Measurements from ENCODE around the gene PRRT1. TPM values are rescaled to one million over a fixed set of nuclear protein-coding genes. Genes with fewer than 3 reads are reported as not detected.

The PRRT1 gene
- total and polyA plus RNA-seq, 2 experiments from 2014 or later, result 1.2 to 2.1 TPM

- Histone ChIP-seq H3K27ac (peak overlapping the region; percentile 98), H3K79me2 (ENCODE audit: insufficient read depth) (no peaks in the 10 kb centered on the region), H3K9me2 (ENCODE audit: insufficient read depth) (no peaks in the 10 kb centered on the region), H3K4me3 (no peak overlapping the region), H3K9ac (peak overlapping the region; percentile 22; the same call in 1 of the 2 replicates), H3K9me3 (ENCODE audit: low read depth) (no peaks in the 10 kb centered on the region), H3K4me2 (ENCODE audit: unreplicated experiment) (no peak overlapping the region), H3K4me1 (ENCODE audit: insufficient read depth) (peaks cover 57% of the 10 kb centered on the region), H3F3A (ENCODE audit: insufficient read depth) (peaks cover 20% of the 10 kb centered on the region), H3K36me3 (ENCODE audit: low read depth) (no peaks in the 10 kb centered on the region; the same call in 1 of the 2 replicates), H3K27me3 (replicated peaks; ENCODE audit: insufficient read depth) (no peaks in the 10 kb centered on the region), H2AFZ (no peak overlapping the region), H4K20me1 (ENCODE audit: insufficient read depth) (no peaks in the 10 kb centered on the region)
- TF ChIP-seq EZH2 (IDR thresholded peaks at IDR 0.05; ENCODE audit: insufficient read depth, poor library complexity, severe bottlenecking) (no peak), EZH2phosphoT487 (IDR thresholded peaks at IDR 0.05; ENCODE audit: insufficient read depth, low read depth) (no peak)
- DNase-seq, result peak; percentile 46
- WGBS, 2 experiments (ENCODE audit: low coverage in 1 of 2, low lambda C conversion rate in 2 of 2, missing lambda C conversion rate in 2 of 2), result 31 to 47% methylated on average over 9 of the region's 9 CpGs
- in situ Hi-C loops (cut with MboI), result no loop called here
Observed at GRCh38 chr6:32112431-32112980, 39.2 kb downstream of the PRRT1 start.

GRCh38 chr6:32111424-32112066 is 40.2 kb downstream of the PRRT1 start:
- WGBS, 2 experiments (ENCODE audit: low coverage in 1 of 2, low lambda C conversion rate in 2 of 2, missing lambda C conversion rate in 2 of 2), result 52 to 53% methylated on average over 7 of the region's 7 CpGs
- H3K4me1 ChIP-seq (ENCODE audit: insufficient read depth), result peaks cover 61% of the 10 kb centered on the region

GRCh38 chr6:32110632-32111031 is 41.1 kb downstream of the PRRT1 start:
- Histone ChIP-seq H3K79me2 (ENCODE audit: insufficient read depth) (no peaks in the 10 kb centered on the region), H3K9me2 (ENCODE audit: insufficient read depth) (no peaks in the 10 kb centered on the region), H3F3A (ENCODE audit: insufficient read depth) (peaks cover 20% of the 10 kb centered on the region), H3K27ac (no peak overlapping the region), H4K20me1 (ENCODE audit: insufficient read depth) (no peaks in the 10 kb centered on the region), H3K36me3 (ENCODE audit: low read depth) (no peaks in the 10 kb centered on the region; the same call in 1 of the 2 replicates), H3K27me3 (replicated peaks; ENCODE audit: insufficient read depth) (no peaks in the 10 kb centered on the region), H2AFZ (no peak overlapping the region), H3K4me3 (no peak overlapping the region), H3K4me2 (ENCODE audit: unreplicated experiment) (no peak overlapping the region), H3K9me3 (ENCODE audit: low read depth) (no peaks in the 10 kb centered on the region), H3K4me1 (ENCODE audit: insufficient read depth) (peaks cover 64% of the 10 kb centered on the region), H3K9ac (no peak overlapping the region)
- 11 to 25% methylated on average over 7 of the region's 7 CpGs for WGBS, 2 experiments (ENCODE audit: low coverage in 1 of 2, low lambda C conversion rate in 2 of 2, missing lambda C conversion rate in 2 of 2)
- peak; percentile 63 for DNase-seq
- in situ Hi-C loops (cut with MboI), result no loop called here
- TF ChIP-seq EZH2phosphoT487 (IDR thresholded peaks at IDR 0.05; ENCODE audit: insufficient read depth, low read depth) (no peak), EZH2 (IDR thresholded peaks at IDR 0.05; ENCODE audit: insufficient read depth, poor library complexity, severe bottlenecking) (no peak)

More at GRCh38 chr6:32111424-32112066, 40.2 kb downstream of the PRRT1 start:
- Histone ChIP-seq H3K79me2 (ENCODE audit: insufficient read depth) (no peaks in the 10 kb centered on the region), H3F3A (ENCODE audit: insufficient read depth) (peaks cover 20% of the 10 kb centered on the region), H3K4me2 (ENCODE audit: unreplicated experiment) (no peak overlapping the region), H3K9me3 (ENCODE audit: low read depth) (no peaks in the 10 kb centered on the region), H3K9ac (peak overlapping the region; percentile 22; the same call in 1 of the 2 replicates), H3K27ac (no peak overlapping the region), H3K4me3 (no peak overlapping the region), H2AFZ (no peak overlapping the region), H4K20me1 (ENCODE audit: insufficient read depth) (no peaks in the 10 kb centered on the region), H3K9me2 (ENCODE audit: insufficient read depth) (no peaks in the 10 kb centered on the region), H3K36me3 (ENCODE audit: low read depth) (no peaks in the 10 kb centered on the region; the same call in 1 of the 2 replicates), H3K27me3 (replicated peaks; ENCODE audit: insufficient read depth) (no peaks in the 10 kb centered on the region)
- no peak for TF ChIP-seq EZH2phosphoT487 (IDR thresholded peaks at IDR 0.05; ENCODE audit: insufficient read depth, low read depth)
- TF ChIP-seq EZH2 (IDR thresholded peaks at IDR 0.05; ENCODE audit: insufficient read depth, poor library complexity, severe bottlenecking), result no peak
- no peak for DNase-seq
- in situ Hi-C loops (cut with MboI), result no loop called here

GRCh38 chr6:32109765-32110160 is 42.0 kb downstream of the PRRT1 start:
- H3F3A ChIP-seq (ENCODE audit: insufficient read depth), result peaks cover 20% of the 10 kb centered on the region
- no peak overlapping the region for H2AFZ ChIP-seq
- H3K4me2 ChIP-seq (ENCODE audit: unreplicated experiment), result peak overlapping the region; percentile 1
- H3K4me3 ChIP-seq, result no peak overlapping the region
- H3K9me2 ChIP-seq (ENCODE audit: insufficient read depth), result no peaks in the 10 kb centered on the region
- H3K27ac ChIP-seq, result no peak overlapping the region
- H3K4me1 ChIP-seq (ENCODE audit: insufficient read depth), result peaks cover 56% of the 10 kb centered on the region
- no peaks in the 10 kb centered on the region for H4K20me1 ChIP-seq (ENCODE audit: insufficient read depth)
- no peak for DNase-seq
- WGBS, 2 experiments (ENCODE audit: low coverage in 1 of 2, low lambda C conversion rate in 2 of 2, missing lambda C conversion rate in 2 of 2), result 21 to 27% methylated on average over 5 to 6 of the region's 6 CpGs
- H3K9me3 ChIP-seq (ENCODE audit: low read depth), result no peaks in the 10 kb centered on the region
- TF ChIP-seq EZH2phosphoT487 (IDR thresholded peaks at IDR 0.05; ENCODE audit: insufficient read depth, low read depth) (no peak), EZH2 (IDR thresholded peaks at IDR 0.05; ENCODE audit: insufficient read depth, poor library complexity, severe bottlenecking) (no peak)
- no peaks in the 10 kb centered on the region for H3K79me2 ChIP-seq (ENCODE audit: insufficient read depth)
- in situ Hi-C loops (cut with MboI), result no loop called here
- H3K27me3 ChIP-seq (replicated peaks; ENCODE audit: insufficient read depth), result no peaks in the 10 kb centered on the region
- H3K9ac ChIP-seq, result no peak overlapping the region
- H3K36me3 ChIP-seq (ENCODE audit: low read depth), result no peaks in the 10 kb centered on the region; the same call in 1 of the 2 replicates
